Natural killer cell (primary cell): Measurements from ENCODE around the gene HLA-DPB1. TPM values are rescaled to one million over a fixed set of nuclear protein-coding genes. Genes with fewer than 3 reads are reported as not detected.

Source experiments
- ATAC-seq, 3 donors: fragments of 150-1000 bp in 2 of 3; fragments of 200-7000 bp in 1 of 3; cut with Tn5 transposase; 1 replicate in 1 of 3; 2 replicates in 2 of 3; pipeline ENCODE4 v1.10.0; 2021; ENCODE audit warnings: mild to moderate bottlenecking in 2 of 3, moderate library complexity in 2 of 3
- DNase-seq, 2 donors: peaks; one replicate each; pipeline versions ENCODE4 v3.0.0 to v3.0.0-alpha.2; 2013 to 2021; ENCODE audit warnings: mixed read lengths in 1 of 2
- H3K27ac ChIP-seq: one replicate; pipeline ENCODE4 v1.5.1; 2013; ENCODE audit warnings: mild to moderate bottlenecking, low read length
- H3K27me3 ChIP-seq: one replicate; pipeline ENCODE4 v1.6.1; 2013; ENCODE audit warnings: low read length; ENCODE audit not compliant: control insufficient read depth, insufficient read depth
- H3K36me3 ChIP-seq: one replicate; pipeline ENCODE4 v1.6.1; 2013; ENCODE audit warnings: low read length; ENCODE audit not compliant: control insufficient read depth, insufficient read depth
- H3K4me1 ChIP-seq: one replicate; pipeline ENCODE4 v1.6.1; 2013; ENCODE audit warnings: low read length; ENCODE audit not compliant: control insufficient read depth, insufficient read depth
- H3K4me3 ChIP-seq: one replicate; pipeline ENCODE4 v1.5.1; 2013; ENCODE audit warnings: low read length
- H3K9me3 ChIP-seq: one replicate; pipeline ENCODE4 v1.6.1; 2013; ENCODE audit warnings: low read length; ENCODE audit not compliant: control insufficient read depth, insufficient read depth
- H3K27ac Mint-ChIP-seq, 2 donors: one replicate each; pipeline ENCODE4 v1.8.0; 2022; ENCODE audit warnings: mild to moderate bottlenecking in 2 of 2, mixed read lengths in 2 of 2, moderate library complexity in 1 of 2
- H3K27me3 Mint-ChIP-seq, 2 donors: one replicate each; pipeline ENCODE4 v1.8.0; 2022; ENCODE audit warnings: low read depth in 2 of 2, mixed read lengths in 2 of 2
- H3K36me3 Mint-ChIP-seq: one replicate; pipeline ENCODE4 v1.8.0; 2022; ENCODE audit warnings: mixed read lengths
- H3K4me1 Mint-ChIP-seq, 2 donors: one replicate each; pipeline ENCODE4 v1.8.0; 2022; ENCODE audit warnings: mixed read lengths in 2 of 2
- H3K4me3 Mint-ChIP-seq: one replicate; pipeline ENCODE4 v1.8.0; 2022; ENCODE audit warnings: mild to moderate bottlenecking, moderate library complexity, mixed read lengths
- H3K9me3 Mint-ChIP-seq, 2 donors: one replicate each; pipeline ENCODE4 v1.8.0; 2022; ENCODE audit warnings: mixed read lengths in 2 of 2
- WGBS: methylation state at CpG from one replicate; pipeline ENCODE4 v1.1.7; 2013; ENCODE audit warnings: missing lambda C conversion rate; ENCODE audit not compliant: insufficient coverage; 5-methylcytosine and 5-hydroxymethylcytosine counted together
- intact Hi-C: fragments of 100-400 bp; cut with micrococcal nuclease; formaldehyde crosslinking; loops from one replicate; pipeline ENCODE4 v1.14.2; 2022
- total RNA-seq, 4 donors: library from RNA; stranded (reverse); fragments of 120-200 nt in 1 of 4; gene quantifications; one replicate each; pipeline versions ENCODE4 v1.2.3 to v1.2.4, GENCODE V29; 2013 to 2022
- TF ChIP-seq, protein P1 (sequence below): fragments of 200-600 bp; IDR thresholded peaks from one replicate; pipeline ENCODE4 v1.8.0; 2022; ENCODE audit warnings: antibody characterized with exemption

The HLA-DPB1 gene
- total RNA-seq, 3 donors from 2014 or later (not counting 1 experiment from before 2014, with no cell fraction given) = 55.2 to 131 (median 77.1) TPM

DNA sequence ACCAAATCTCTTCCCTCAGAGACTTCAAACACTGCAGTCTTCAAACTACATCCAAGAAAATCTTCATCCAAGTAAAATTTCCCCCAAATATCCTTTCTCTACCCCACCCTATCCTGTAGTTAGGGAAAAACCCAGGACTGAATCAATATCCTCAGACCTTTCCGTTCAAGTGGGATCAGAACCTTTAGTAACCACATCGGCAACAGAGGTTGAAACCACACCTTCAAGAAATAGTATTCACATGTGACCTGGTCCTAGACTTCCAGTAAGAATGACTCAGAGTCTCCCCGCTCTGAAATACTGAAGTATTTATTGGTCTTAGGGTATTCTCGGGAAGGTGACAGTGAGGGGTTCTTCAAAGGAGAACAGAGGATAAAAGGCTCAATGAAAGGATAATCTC lies 11.1 kb upstream of the HLA-DPB1 start:
- Histone ChIP-seq H3K4me3 (no peak overlapping the region), H3K27ac (no peak overlapping the region), H3K9me3 (no peaks in the 10 kb centered on the region), H3K4me1 (peaks cover 11% of the 10 kb centered on the region), H3K27me3 (no peaks in the 10 kb centered on the region), H3K36me3 (peaks cover 42% of the 10 kb centered on the region)
- TF ChIP-seq, protein P1, sequence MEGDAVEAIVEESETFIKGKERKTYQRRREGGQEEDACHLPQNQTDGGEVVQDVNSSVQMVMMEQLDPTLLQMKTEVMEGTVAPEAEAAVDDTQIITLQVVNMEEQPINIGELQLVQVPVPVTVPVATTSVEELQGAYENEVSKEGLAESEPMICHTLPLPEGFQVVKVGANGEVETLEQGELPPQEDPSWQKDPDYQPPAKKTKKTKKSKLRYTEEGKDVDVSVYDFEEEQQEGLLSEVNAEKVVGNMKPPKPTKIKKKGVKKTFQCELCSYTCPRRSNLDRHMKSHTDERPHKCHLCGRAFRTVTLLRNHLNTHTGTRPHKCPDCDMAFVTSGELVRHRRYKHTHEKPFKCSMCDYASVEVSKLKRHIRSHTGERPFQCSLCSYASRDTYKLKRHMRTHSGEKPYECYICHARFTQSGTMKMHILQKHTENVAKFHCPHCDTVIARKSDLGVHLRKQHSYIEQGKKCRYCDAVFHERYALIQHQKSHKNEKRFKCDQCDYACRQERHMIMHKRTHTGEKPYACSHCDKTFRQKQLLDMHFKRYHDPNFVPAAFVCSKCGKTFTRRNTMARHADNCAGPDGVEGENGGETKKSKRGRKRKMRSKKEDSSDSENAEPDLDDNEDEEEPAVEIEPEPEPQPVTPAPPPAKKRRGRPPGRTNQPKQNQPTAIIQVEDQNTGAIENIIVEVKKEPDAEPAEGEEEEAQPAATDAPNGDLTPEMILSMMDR = no peak
- 89% methylated on average over 4 of the region's 4 CpGs for WGBS
- H3K36me3 Mint-ChIP-seq = peaks cover 39% of the 10 kb centered on the region
- DNase-seq = no peak
- intact Hi-C loops = no loop called here
- ATAC-seq = no peak
- H3K27ac Mint-ChIP-seq = no peak overlapping the region
- no peak overlapping the region for H3K4me3 Mint-ChIP-seq
- H3K27me3 Mint-ChIP-seq = no peaks in the 10 kb centered on the region
- H3K9me3 Mint-ChIP-seq = no peaks in the 10 kb centered on the region
- H3K4me1 Mint-ChIP-seq = peaks cover 1 to 10% of the 10 kb centered on the region in 2 donors

- Histone ChIP-seq H3K4me3 (no peak overlapping the region), H3K4me1 (peaks cover 11% of the 10 kb centered on the region), H3K36me3 (peaks cover 45% of the 10 kb centered on the region), H3K27ac (no peak overlapping the region), H3K9me3 (no peaks in the 10 kb centered on the region), H3K27me3 (no peaks in the 10 kb centered on the region)
- TF ChIP-seq, protein P1 = no peak
- peaks cover 39% of the 10 kb centered on the region for H3K36me3 Mint-ChIP-seq
- H3K9me3 Mint-ChIP-seq = no peaks in the 10 kb centered on the region
- WGBS = 85% methylated on average over 4 of the region's 4 CpGs
- intact Hi-C loops = no loop called here
- H3K27me3 Mint-ChIP-seq = no peaks in the 10 kb centered on the region
- DNase-seq = no peak
- ATAC-seq = no peak
- H3K4me1 Mint-ChIP-seq = peaks cover 6 to 14% of the 10 kb centered on the region in 2 donors
- no peak overlapping the region for H3K27ac Mint-ChIP-seq
- no peak overlapping the region for H3K4me3 Mint-ChIP-seq
Measured at GRCh38 chr6:33065312-33065711, 10.5 kb upstream of the HLA-DPB1 start.

DNA sequence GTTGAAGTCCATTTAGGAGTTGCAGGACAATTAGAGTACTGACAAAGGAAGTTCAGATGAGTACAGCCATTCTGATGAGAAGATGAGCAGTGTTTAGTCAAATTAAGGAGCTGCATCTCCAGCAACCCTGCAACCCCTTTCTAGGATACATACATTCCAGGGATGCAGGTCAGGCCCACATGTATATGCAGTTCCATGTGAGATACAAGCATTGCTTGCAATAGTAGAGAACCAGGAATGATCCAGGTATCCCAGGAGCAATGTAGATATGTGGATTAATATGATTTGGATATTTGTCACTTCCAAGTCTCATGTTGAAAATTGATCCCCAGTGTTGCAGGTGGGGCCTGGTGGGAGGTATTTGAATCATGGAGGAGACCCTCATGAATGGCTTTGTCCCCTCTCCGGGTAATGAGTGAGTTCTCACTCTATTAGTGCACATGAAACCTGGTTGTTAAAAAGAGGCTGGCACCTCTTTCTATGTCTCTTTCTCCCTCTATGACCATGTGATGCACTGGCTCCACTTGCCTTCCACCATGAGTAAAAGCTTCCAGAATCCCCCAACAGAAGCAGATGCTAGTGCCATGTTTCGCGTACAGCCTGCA lies 8.8 kb upstream of the HLA-DPB1 start:
- Histone ChIP-seq H3K4me1 (peaks cover 14% of the 10 kb centered on the region), H3K27me3 (no peaks in the 10 kb centered on the region), H3K27ac (no peak overlapping the region), H3K36me3 (peaks cover 45% of the 10 kb centered on the region), H3K9me3 (no peaks in the 10 kb centered on the region), H3K4me3 (no peak overlapping the region)
- Mint-ChIP-seq H3K36me3 (peaks cover 39% of the 10 kb centered on the region), H3K4me3 (no peak overlapping the region), H3K27ac (no peak overlapping the region), H3K27me3 (peaks cover 0 to 3% of the 10 kb centered on the region in 2 donors), H3K4me1 (peaks cover 14 to 19% of the 10 kb centered on the region in 2 donors), H3K9me3 (no peaks in the 10 kb centered on the region)
- intact Hi-C loops = no loop called here
- ATAC-seq = no peak
- TF ChIP-seq, protein P1 = no peak
- WGBS = 96% methylated on average over 3 of the region's 3 CpGs
- no peak for DNase-seq
